Calu3 (cell line): Measurements from ENCODE around the gene CALML6. TPM values are rescaled to one million over a fixed set of nuclear protein-coding genes. Genes with fewer than 3 reads are reported as not detected.

Source experiments
- BruUV-seq: library from RNA; stranded (reverse); fragments of 400-500 nt; replicated peaks from 2 replicates; lab custom pipeline; 2021; lab: Mats Ljungman, UMichigan
- CTCF ChIA-PET: fragments of 300-600 bp; sonication (Branson Sonifier 250); formaldehyde crosslinking; loops from one replicate; lab custom pipeline; 2022; ENCODE audit warnings: antibody characterized with exemption; lab: Charles Lee
- DNase-seq: peaks from one replicate; pipeline ENCODE4 v3.0.0; 2022
- H3K27ac Mint-ChIP-seq: one replicate; pipeline ENCODE4 v1.8.0; 2022; ENCODE audit warnings: mixed read lengths; ENCODE audit not compliant: unreplicated experiment
- H3K27me3 Mint-ChIP-seq: one replicate; pipeline ENCODE4 v1.8.0; 2022; ENCODE audit warnings: mixed read lengths; ENCODE audit not compliant: unreplicated experiment
- H3K36me3 Mint-ChIP-seq: one replicate; pipeline ENCODE4 v1.8.0; 2022; ENCODE audit warnings: mild to moderate bottlenecking, moderate library complexity, mixed read lengths; ENCODE audit not compliant: insufficient read depth, unreplicated experiment
- H3K4me1 Mint-ChIP-seq: one replicate; pipeline ENCODE4 v1.8.0; 2022; ENCODE audit warnings: mild to moderate bottlenecking, low read depth, mixed read lengths; ENCODE audit not compliant: unreplicated experiment
- H3K4me3 Mint-ChIP-seq: one replicate; pipeline ENCODE4 v1.8.0; 2022; ENCODE audit warnings: mild to moderate bottlenecking, low read depth, moderate library complexity, mixed read lengths; ENCODE audit not compliant: unreplicated experiment
- H3K9me3 Mint-ChIP-seq: one replicate; pipeline ENCODE4 v1.8.0; 2022; ENCODE audit warnings: low read depth, mixed read lengths; ENCODE audit not compliant: unreplicated experiment
- intact Hi-C: fragments of 100-400 bp; cut with micrococcal nuclease; formaldehyde crosslinking; loops from one replicate; pipeline ENCODE4 v1.10.0; 2022; ENCODE audit not compliant: unreplicated experiment
- total RNA-seq: library from RNA; stranded (reverse); gene quantifications from 2 replicates; pipeline ENCODE4 v1.2.3, GENCODE V29; 2022
- TF ChIP-seq, protein P1 (sequence below): fragments of 200-600 bp; IDR thresholded peaks from one replicate; pipeline ENCODE4 v1.8.0; 2022; ENCODE audit warnings: antibody characterized with exemption; ENCODE audit not compliant: unreplicated experiment

The CALML6 gene
- total RNA-seq, 1 experiment from 2014 or later, result 0.59 TPM

DNA sequence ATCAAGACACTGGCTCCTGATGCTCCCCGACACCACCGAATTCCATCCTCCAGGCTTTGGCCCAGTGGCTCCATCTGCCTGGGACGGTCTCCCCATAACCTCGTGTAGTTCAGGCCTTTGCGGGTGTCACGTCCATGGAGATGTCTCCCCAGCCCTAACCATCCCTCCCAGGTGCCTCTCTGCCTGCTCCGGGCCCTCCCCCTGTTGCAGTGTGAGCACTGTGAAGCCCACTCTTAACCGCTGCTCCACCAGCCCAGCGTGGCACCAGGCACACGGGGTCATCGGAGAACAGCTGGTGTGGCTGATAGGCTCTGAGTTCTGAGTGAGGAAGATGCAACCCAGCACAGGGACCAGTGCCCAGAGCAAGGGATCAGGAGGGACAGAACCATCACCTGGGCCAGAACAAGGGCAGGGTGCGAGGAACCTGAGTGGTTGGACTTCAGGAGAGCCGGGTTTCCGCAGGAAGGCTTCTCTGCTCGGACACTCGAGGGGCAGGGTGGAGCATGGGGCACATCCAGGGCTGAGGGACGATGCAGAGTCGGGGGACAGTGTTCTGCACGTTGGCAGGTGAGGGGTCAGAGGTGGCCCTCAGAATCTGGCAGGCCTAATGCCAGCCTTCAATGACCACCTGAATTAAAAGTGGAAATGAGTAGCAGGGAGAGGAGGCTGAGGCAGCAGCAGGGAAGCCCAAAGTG is 21.6 kb upstream of the CALML6 start:
- no peaks in the 10 kb centered on the region for H3K9me3 Mint-ChIP-seq
- peaks cover 41% of the 10 kb centered on the region for H3K36me3 Mint-ChIP-seq
- intact Hi-C loops, result no loop called here
- TF ChIP-seq, protein P1, sequence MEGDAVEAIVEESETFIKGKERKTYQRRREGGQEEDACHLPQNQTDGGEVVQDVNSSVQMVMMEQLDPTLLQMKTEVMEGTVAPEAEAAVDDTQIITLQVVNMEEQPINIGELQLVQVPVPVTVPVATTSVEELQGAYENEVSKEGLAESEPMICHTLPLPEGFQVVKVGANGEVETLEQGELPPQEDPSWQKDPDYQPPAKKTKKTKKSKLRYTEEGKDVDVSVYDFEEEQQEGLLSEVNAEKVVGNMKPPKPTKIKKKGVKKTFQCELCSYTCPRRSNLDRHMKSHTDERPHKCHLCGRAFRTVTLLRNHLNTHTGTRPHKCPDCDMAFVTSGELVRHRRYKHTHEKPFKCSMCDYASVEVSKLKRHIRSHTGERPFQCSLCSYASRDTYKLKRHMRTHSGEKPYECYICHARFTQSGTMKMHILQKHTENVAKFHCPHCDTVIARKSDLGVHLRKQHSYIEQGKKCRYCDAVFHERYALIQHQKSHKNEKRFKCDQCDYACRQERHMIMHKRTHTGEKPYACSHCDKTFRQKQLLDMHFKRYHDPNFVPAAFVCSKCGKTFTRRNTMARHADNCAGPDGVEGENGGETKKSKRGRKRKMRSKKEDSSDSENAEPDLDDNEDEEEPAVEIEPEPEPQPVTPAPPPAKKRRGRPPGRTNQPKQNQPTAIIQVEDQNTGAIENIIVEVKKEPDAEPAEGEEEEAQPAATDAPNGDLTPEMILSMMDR, result no peak
- BruUV-seq, result no TSS peak
- peaks cover 18% of the 10 kb centered on the region for H3K4me1 Mint-ChIP-seq
- no peaks in the 10 kb centered on the region for H3K27me3 Mint-ChIP-seq
- CTCF ChIA-PET, result no interaction called here
- DNase-seq, result no peak
- no peak overlapping the region for H3K4me3 Mint-ChIP-seq
- H3K27ac Mint-ChIP-seq, result no peak overlapping the region

DNA sequence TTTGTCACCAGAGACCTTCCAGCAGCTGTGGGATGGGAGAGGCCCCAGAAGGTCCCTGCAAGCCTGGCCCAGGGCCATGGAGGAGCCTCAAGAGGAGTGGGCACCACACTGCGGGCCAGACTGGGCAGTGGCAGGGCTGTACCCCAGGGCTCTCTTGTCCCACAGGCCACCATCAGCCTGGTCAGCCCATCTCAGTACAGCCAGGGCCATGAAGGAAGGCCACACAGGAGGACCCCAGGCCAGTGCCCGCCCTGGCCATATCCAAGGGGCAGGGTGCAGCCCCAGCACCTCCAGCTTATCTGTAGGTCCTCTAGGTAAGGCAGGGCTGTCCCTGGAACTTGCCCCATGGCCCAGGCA is 21.1 kb upstream of the CALML6 start:
- intact Hi-C loops, result no loop called here
- TF ChIP-seq, protein P1, result no peak
- H3K27me3 Mint-ChIP-seq, result no peaks in the 10 kb centered on the region
- peaks cover 18% of the 10 kb centered on the region for H3K4me1 Mint-ChIP-seq
- CTCF ChIA-PET, result no interaction called here
- no TSS peak for BruUV-seq
- no peak overlapping the region for H3K4me3 Mint-ChIP-seq
- DNase-seq, result no peak
- no peak overlapping the region for H3K27ac Mint-ChIP-seq
- H3K9me3 Mint-ChIP-seq, result no peaks in the 10 kb centered on the region
- peaks cover 37% of the 10 kb centered on the region for H3K36me3 Mint-ChIP-seq

DNA sequence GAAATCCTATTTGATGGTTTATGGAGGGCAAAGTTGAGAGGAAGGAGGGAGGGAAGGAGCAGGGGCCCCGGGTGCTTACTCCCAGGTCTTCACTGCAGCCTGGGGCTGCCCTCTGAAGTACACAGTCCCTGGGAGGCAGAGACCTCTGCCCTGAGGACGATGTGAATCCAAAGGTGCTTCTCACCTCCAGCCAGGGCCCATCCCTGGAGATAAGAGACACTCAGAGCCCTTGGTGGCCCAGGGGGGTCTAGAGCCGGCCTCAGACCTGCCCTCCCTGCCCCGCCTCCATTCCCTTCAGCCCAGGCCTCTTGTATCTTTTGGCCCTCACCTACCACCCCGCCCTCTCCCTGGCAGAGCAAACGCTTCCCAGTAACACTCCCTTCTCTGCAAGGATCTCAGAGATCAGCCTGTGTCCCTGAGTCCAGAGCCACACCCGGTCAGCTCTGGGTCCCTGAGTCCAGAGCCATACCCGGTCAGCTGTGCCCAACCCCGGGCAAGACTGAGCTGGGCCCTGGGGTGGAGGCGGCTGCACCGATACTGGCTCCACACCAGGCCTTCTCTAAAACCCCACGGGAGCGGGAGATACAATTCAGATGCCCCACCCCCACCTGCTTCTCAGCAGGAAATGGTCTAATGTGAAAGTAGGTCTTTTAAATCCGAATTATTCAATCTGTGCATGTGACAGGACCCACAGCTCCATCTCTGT is 20.6 kb upstream of the CALML6 start:
- no peaks in the 10 kb centered on the region for H3K9me3 Mint-ChIP-seq
- no peak for DNase-seq
- CTCF ChIA-PET, result no interaction called here

DNA sequence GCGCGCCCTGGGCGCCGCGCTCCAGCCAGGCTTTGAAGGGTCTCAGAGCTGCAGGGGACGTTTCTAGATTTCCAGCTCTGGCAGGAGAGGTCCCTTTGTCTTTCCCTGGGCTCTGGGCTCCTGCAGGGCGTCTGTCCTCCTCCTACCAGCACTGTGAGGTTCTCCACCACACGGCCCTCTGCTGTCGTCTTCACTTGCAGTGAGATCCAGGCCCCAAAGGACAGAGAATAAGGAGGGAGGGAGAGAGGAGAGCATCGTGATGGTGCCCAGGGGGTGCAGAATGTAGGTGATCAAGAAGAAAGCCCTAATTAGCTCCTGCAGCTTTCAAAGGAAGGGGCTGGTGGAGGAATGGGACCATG is 20.0 kb upstream of the CALML6 start:
- no TSS peak for BruUV-seq
- no peak for DNase-seq
- Mint-ChIP-seq H3K4me1 (peaks cover 18% of the 10 kb centered on the region), H3K27me3 (no peaks in the 10 kb centered on the region), H3K27ac (no peak overlapping the region), H3K4me3 (no peak overlapping the region), H3K36me3 (peaks cover 30% of the 10 kb centered on the region), H3K9me3 (no peaks in the 10 kb centered on the region)
- intact Hi-C loops, result no loop called here
- TF ChIP-seq, protein P1, result no peak
- CTCF ChIA-PET, result no interaction called here

More for the DNA sequence above, 20.6 kb upstream of the CALML6 start:
- intact Hi-C loops, result no loop called here
- TF ChIP-seq, protein P1, result no peak
- no TSS peak for BruUV-seq
- peaks cover 32% of the 10 kb centered on the region for H3K36me3 Mint-ChIP-seq
- no peak overlapping the region for H3K4me3 Mint-ChIP-seq
- no peaks in the 10 kb centered on the region for H3K27me3 Mint-ChIP-seq
- H3K27ac Mint-ChIP-seq, result no peak overlapping the region
- peaks cover 18% of the 10 kb centered on the region for H3K4me1 Mint-ChIP-seq
